Vagina (tissue), 2 donors: Measurements from ENCODE around the gene DIAPH2.

Experiments
- POLR2A ChIP-seq, 2 donors: fragments of 450-650 bp; IDR thresholded peaks; one replicate each; pipeline ENCODE4 v1.6.1; 2017; ENCODE audit warnings: antibody characterized with exemption in 2 of 2, mild to moderate bottlenecking in 2 of 2, moderate library complexity in 2 of 2
- TF ChIP-seq, protein P1 (sequence below), 3 experiments: fragments of 450-650 bp in 2 of 3; fragments of 200-600 bp in 1 of 3; sonication (generic) in 1 of 3; IDR thresholded peaks; one replicate each; pipeline ENCODE4 v1.5.1; 2017 to 2019; ENCODE audit warnings: antibody characterized with exemption in 3 of 3, mild to moderate bottlenecking in 2 of 3, moderate library complexity in 2 of 3

DNA sequence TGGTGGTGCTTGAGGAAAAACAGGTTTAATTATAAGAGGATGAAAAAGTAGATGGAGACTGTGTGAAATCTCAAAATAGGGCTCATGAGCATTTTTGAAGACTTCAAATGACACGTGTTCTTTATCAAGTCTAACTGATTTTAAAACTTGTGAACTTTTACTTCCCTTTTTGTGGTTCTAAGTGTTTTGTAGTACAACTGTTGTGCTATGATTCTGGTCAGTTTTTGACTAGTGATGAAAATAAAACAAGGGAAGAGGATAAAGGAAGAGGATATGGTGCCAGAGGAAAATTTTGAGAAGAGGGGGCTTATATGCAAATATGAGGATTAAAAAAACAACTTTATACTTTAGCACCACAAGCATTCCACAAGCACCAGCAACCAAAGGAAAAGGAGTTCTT, 843.1 kb downstream of the DIAPH2 start:
- TF ChIP-seq, protein P1, sequence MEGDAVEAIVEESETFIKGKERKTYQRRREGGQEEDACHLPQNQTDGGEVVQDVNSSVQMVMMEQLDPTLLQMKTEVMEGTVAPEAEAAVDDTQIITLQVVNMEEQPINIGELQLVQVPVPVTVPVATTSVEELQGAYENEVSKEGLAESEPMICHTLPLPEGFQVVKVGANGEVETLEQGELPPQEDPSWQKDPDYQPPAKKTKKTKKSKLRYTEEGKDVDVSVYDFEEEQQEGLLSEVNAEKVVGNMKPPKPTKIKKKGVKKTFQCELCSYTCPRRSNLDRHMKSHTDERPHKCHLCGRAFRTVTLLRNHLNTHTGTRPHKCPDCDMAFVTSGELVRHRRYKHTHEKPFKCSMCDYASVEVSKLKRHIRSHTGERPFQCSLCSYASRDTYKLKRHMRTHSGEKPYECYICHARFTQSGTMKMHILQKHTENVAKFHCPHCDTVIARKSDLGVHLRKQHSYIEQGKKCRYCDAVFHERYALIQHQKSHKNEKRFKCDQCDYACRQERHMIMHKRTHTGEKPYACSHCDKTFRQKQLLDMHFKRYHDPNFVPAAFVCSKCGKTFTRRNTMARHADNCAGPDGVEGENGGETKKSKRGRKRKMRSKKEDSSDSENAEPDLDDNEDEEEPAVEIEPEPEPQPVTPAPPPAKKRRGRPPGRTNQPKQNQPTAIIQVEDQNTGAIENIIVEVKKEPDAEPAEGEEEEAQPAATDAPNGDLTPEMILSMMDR (IDR thresholded peaks at IDR 0.05): no peak
- no peak for TF ChIP-seq POLR2A (IDR thresholded peaks at IDR 0.05)
